8988T (cell line): ENCODE measurements around the gene DOK1.
A peak's percentile ranks its signal among the peaks of the same experiment; 100 is the strongest.

ENCODE experiments used
- DNase-seq: peaks from one replicate; pipeline ENCODE4 v3.0.0; 2011

The DOK1 gene

GRCh38 chr2:74525717-74526648 is 28.5 kb upstream of the DOK1 start, which contains the start of gene DQX1:
Gene DQX1, minus strand, starts transcription at chr2:74526231. Its CDS starts 502 bp downstream, at chr2:74525729.
- DNase-seq, result peak; percentile 75

- no peak for DNase-seq
Observed at GRCh38 chr2:74526649-74527230, 27.8 kb upstream of the DOK1 start.

- DNase-seq, result no peak
Observed at GRCh38 chr2:74527741-74528140, 26.8 kb upstream of the DOK1 start.

GRCh38 chr2:74528600-74529356 is 25.7 kb upstream of the DOK1 start:
- no peak for DNase-seq

- peak; percentile 99 for DNase-seq
Observed at GRCh38 chr2:74529357-74530238, 24.9 kb upstream of the DOK1 start, which contains the start of the genes AUP1 and HTRA2. Gene AUP1, minus strand, starts transcription at chr2:74529706. Its CDS starts 77 bp downstream, at chr2:74529629. Gene HTRA2, plus strand, starts transcription at chr2:74529933. Its CDS starts 74 bp downstream, at chr2:74530007.

GRCh38 chr2:74530239-74531187 is 24.0 kb upstream of the DOK1 start:
- DNase-seq, result peak; percentile 61

- DNase-seq, result no peak
Observed at GRCh38 chr2:74531666-74532065, 22.9 kb upstream of the DOK1 start.

GRCh38 chr2:74532222-74532621 is 22.3 kb upstream of the DOK1 start:
- DNase-seq, result no peak

- no peak for DNase-seq
Observed at GRCh38 chr2:74533464-74533863, 21.1 kb upstream of the DOK1 start.

- DNase-seq, result no peak
Observed at GRCh38 chr2:74534411-74534810, 20.1 kb upstream of the DOK1 start.

GRCh38 chr2:74535440-74535965 is 19.0 kb upstream of the DOK1 start:
- no peak for DNase-seq

GRCh38 chr2:74536166-74536950 is 18.2 kb upstream of the DOK1 start:
- no peak for DNase-seq

GRCh38 chr2:74537140-74537539 is 17.4 kb upstream of the DOK1 start:
- no peak for DNase-seq

- DNase-seq, result no peak
Observed at GRCh38 chr2:74538881-74539339, 15.6 kb upstream of the DOK1 start.

- DNase-seq, result no peak
Observed at GRCh38 chr2:74540291-74540690, 14.2 kb upstream of the DOK1 start.

- DNase-seq, result no peak
Observed at GRCh38 chr2:74542978-74543377, 11.5 kb upstream of the DOK1 start.

GRCh38 chr2:74544634-74545033 is 9.9 kb upstream of the DOK1 start:
- DNase-seq, result no peak

- no peak for DNase-seq
Observed at GRCh38 chr2:74546004-74546403, 8.5 kb upstream of the DOK1 start.

GRCh38 chr2:74548285-74548899 is 6.1 kb upstream of the DOK1 start:
- DNase-seq, result no peak
